ENCODE measurements around the gene TCIRG1. TPM values are rescaled to one million over a fixed set of nuclear protein-coding genes. Genes with fewer than 3 reads are reported as not detected.

TCIRG1 gene
- total RNA-seq, 4 donors from 2014 or later = 84.4 to 251 (median 142) TPM

GRCh38 chr11:68047437-68048290, 8.8 kb downstream of the TCIRG1 start:
- no peak for TF ChIP-seq CTCF (IDR thresholded peaks at IDR 0.05)
- DNase-seq (ENCODE audit: low spot score) (no peak), ATAC-seq (ENCODE audit: low FRiP score) (no peak)

- DNase-seq (ENCODE audit: low spot score) (no peak), ATAC-seq (ENCODE audit: low FRiP score) (no peak)
- no peak for TF ChIP-seq CTCF (IDR thresholded peaks at IDR 0.05)
These were observed 10.1 kb downstream of the TCIRG1 start for GRCh38 chr11:68048681-68049508.

GRCh38 chr11:68049509-68050370, 10.9 kb downstream of the TCIRG1 start:
- no peak for TF ChIP-seq CTCF (IDR thresholded peaks at IDR 0.05)
- ATAC-seq (ENCODE audit: low FRiP score) = no peak
- no peak for DNase-seq (ENCODE audit: low spot score)

GRCh38 chr11:68050371-68050841, 11.6 kb downstream of the TCIRG1 start:
- ATAC-seq (ENCODE audit: low FRiP score) (no peak), DNase-seq (ENCODE audit: low spot score) (no peak)
- TF ChIP-seq CTCF (IDR thresholded peaks at IDR 0.05) = no peak

GRCh38 chr11:68051191-68052136, 12.6 kb downstream of the TCIRG1 start:
- no peak for ATAC-seq (ENCODE audit: low FRiP score)
- DNase-seq (ENCODE audit: low spot score) = no peak
- no peak for TF ChIP-seq CTCF (IDR thresholded peaks at IDR 0.05)

All from omental fat pad (tissue), 4 donors.